ENCODE measurements around the gene IL1A.
"Not testable (repeated sequence)": the region's sequence is repeated elsewhere in the genome, so short reads cannot be mapped to it uniquely, and the experiment has no call there.

Gene IL1A, protein sequence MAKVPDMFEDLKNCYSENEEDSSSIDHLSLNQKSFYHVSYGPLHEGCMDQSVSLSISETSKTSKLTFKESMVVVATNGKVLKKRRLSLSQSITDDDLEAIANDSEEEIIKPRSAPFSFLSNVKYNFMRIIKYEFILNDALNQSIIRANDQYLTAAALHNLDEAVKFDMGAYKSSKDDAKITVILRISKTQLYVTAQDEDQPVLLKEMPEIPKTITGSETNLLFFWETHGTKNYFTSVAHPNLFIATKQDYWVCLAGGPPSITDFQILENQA

DNA sequence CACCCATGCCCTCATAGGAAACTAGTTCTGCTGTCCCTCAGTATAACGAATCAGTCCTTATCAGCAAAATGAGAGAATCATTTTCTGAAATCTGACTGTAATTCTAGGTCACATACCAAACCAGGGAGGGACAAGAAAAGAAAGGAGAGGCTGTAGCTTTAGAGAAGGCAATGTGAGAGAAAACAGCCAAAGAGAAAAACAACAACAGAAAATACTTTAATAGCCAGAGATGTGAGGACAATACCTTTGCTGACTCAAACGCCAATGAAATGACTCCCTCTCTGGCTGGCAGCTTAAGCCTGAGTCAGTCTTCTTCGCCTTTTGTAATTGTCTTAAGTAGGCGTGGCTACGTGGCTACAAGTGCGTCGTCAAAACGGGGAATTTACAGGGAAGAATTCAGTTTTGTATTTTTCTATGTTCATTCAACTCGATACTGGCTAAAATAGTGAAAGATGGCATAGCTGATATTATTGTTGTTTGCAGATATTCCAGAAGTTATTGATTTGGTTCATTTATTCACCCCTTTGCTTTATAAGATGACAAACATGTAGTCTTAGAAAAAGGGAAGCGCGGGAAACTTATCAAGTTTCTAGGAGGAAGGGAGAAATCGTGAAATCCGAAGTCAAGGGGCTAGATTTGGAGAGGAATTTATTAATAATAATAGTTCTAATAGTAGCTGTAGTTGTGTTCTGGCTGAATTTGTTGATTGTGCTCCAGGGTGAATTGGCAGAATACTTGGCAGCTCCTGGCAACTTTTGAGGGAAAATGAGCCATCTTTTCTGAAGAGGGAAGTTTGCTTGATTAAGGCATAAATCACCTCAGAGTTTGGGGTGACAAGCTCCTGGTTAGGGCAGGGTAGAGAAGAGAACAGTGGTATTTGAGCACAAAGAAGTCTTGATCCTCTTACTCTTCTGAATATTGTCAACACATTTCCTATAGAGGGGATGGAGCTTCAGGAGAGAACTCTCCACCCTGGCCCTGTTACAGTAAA, at the start of gene IL1A:
IL1A (minus strand) TSS at position 295 of the 991 bp plus-strand sequence. CDS start 723 bp downstream, outside the sequence.
- ChIA-PET CTCF (interaction anchor here (0.6 to 3.9 kb wide), 4 partner anchors 18 to 158 kb away, joined by 3 to 17 read pairs (median 3); no protein-coding TSS in a partner anchor), POLR2A (no interaction called here)
- peak; percentile 14 for DNase-seq (ENCODE audit: low read depth, low spot score)
- no peak within 1 kb of the TSS for H3K4me3 ChIP-seq (ENCODE audit: low read depth, low read length)
- TF ChIP-seq, protein P1, sequence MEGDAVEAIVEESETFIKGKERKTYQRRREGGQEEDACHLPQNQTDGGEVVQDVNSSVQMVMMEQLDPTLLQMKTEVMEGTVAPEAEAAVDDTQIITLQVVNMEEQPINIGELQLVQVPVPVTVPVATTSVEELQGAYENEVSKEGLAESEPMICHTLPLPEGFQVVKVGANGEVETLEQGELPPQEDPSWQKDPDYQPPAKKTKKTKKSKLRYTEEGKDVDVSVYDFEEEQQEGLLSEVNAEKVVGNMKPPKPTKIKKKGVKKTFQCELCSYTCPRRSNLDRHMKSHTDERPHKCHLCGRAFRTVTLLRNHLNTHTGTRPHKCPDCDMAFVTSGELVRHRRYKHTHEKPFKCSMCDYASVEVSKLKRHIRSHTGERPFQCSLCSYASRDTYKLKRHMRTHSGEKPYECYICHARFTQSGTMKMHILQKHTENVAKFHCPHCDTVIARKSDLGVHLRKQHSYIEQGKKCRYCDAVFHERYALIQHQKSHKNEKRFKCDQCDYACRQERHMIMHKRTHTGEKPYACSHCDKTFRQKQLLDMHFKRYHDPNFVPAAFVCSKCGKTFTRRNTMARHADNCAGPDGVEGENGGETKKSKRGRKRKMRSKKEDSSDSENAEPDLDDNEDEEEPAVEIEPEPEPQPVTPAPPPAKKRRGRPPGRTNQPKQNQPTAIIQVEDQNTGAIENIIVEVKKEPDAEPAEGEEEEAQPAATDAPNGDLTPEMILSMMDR (IDR thresholded peaks at IDR 0.05; ENCODE audit: insufficient read depth, low read length, missing control alignments) = no peak

DNA sequence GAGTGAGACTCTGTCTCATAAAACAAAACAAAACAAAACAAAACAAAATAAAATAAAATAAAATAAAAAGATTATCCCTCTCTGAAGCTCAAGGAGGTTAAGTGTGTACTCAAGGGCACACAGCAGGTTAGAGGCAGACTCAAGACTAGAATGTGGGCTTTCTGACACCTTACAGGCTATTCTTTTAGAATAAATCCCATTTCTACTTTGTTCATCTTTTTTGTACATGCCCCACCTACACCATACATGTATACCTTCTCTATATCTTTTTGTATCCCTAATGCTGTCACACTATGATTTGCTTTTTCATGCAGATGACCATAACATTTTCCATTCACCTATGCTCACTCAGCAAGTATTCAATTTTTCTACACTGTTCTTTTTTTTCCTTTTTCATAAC, 49.7 kb upstream of the IL1A start:
- TF ChIP-seq, protein P1 (IDR thresholded peaks at IDR 0.05; ENCODE audit: insufficient read depth, low read length, missing control alignments) = no peak
- POLR2A ChIA-PET = no interaction called here
- CTCF ChIA-PET = interaction anchor here (1.0 to 1.1 kb wide), 2 partner anchors 51 to 107 kb away, joined by 3 to 4 read pairs; no protein-coding TSS in a partner anchor
- DNase-seq (ENCODE audit: low read depth, low spot score) = no peak
- H3K4me3 ChIP-seq (ENCODE audit: low read depth, low read length) = no peak overlapping the region

GRCh38 chr2:112833639-112833931, 49.3 kb upstream of the IL1A start:
- CTCF ChIA-PET = interaction anchor here (1.0 to 1.1 kb wide), 2 partner anchors 52 to 108 kb away, joined by 3 to 4 read pairs; no protein-coding TSS in a partner anchor
- POLR2A ChIA-PET; DNase-seq (ENCODE audit: low read depth, low spot score); H3K4me3 ChIP-seq (ENCODE audit: low read depth, low read length): not testable (repeated sequence)

DNA sequence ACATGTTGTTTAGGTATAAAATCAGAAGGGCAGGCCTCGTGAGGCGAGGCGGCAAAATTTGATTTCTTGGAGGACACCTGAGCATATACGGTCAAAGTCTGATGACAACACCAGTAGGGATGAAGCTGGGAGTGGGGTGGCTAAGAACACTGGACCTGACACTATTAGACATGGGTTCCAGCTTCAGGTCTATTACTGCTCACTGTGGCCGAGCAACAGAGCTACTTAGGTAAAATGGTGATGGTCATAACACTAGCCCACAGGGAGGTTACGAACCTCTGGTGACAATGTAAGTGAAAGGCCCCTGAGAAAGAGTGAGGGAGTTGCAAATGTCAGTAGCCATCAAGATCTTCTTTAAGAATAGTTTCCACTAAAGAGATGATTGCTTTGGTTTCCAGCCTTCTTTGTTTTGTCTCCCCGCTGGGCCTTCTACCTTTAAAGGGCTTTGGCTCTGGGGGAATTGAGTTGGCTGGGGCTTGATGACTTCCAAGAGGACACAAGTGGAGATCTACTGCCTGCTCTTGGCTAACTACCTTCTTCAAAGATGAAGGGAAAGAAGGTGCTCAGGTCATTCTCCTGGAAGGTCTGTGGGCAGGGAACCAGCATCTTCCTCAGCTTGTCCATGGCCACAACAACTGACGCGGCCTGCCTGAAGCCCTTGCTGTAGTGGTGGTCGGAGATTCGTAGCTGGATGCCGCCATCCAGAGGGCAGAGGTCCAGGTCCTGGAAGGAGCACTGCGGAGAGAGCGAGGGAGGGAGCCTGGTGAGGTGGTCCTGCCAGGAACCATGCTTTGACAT, 48.7 kb upstream of the IL1A start:
- no peak for DNase-seq (ENCODE audit: low read depth, low spot score)
- POLR2A ChIA-PET = no interaction called here
- TF ChIP-seq, protein P1 (IDR thresholded peaks at IDR 0.05; ENCODE audit: insufficient read depth, low read length, missing control alignments) = no peak
- H3K4me3 ChIP-seq (ENCODE audit: low read depth, low read length) = no peak overlapping the region
- CTCF ChIA-PET = interaction anchor here (1.0 to 1.1 kb wide), 2 partner anchors 52 to 108 kb away, joined by 3 to 4 read pairs; no protein-coding TSS in a partner anchor

DNA sequence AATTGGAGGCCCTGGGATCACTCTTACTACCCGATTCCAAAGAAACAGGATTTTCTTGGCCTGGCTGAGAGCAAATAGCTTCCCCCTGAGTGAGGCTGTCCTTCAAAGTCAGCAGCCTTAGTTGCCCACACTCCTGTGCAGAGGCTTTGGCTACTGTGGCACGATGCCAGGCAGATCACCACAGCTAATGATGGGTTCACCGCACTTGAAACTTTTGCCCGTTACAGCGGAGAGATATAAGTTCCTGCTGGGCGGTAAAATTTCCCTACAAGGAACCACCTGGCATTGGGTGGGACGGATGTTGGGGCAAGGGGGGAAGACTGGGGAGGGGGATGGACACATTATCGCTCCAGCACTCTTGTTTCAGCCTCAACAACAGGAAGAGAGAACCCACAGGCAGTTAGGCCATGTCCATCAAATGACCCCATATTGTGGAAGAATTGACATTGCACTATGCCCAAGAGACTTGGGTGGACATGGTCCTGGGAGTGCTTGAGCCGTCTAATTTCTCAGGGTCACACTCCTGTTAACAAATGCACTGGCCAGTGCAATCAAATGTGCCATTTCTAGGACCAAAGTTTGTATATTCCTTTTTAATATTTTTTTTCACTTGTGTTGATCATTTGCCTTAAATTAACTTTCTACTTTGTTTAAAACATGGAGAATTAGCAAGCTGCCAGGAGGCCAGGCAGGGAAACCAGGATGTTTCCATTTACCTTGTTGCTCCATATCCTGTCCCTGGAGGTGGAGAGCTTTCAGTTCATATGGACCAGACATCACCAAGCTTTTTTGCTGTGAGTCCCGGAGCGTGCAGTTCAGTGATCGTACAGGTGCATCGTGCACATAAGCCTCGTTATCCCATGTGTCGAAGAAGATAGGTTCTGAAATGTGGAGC, 47.9 kb upstream of the IL1A start:
- POLR2A ChIA-PET = no interaction called here
- CTCF ChIA-PET = interaction anchor here (0.6 kb wide), 1 partner anchor 83 kb away, joined by 4 read pairs; no protein-coding TSS in a partner anchor
- DNase-seq (ENCODE audit: low read depth, low spot score) = no peak
- TF ChIP-seq, protein P1 (IDR thresholded peaks at IDR 0.05; ENCODE audit: insufficient read depth, low read length, missing control alignments) = no peak
- no peak overlapping the region for H3K4me3 ChIP-seq (ENCODE audit: low read depth, low read length)

GRCh38 chr2:112831513-112831845, 47.2 kb upstream of the IL1A start:
- TF ChIP-seq, protein P1 (IDR thresholded peaks at IDR 0.05; ENCODE audit: insufficient read depth, low read length, missing control alignments) = no peak
- CTCF ChIA-PET = interaction anchor here (0.6 kb wide), 1 partner anchor 82 kb away, joined by 4 read pairs; no protein-coding TSS in a partner anchor

More at GRCh38 chr2:112831513-112831845, 47.2 kb upstream of the IL1A start:
- POLR2A ChIA-PET = no interaction called here
- no peak overlapping the region for H3K4me3 ChIP-seq (ENCODE audit: low read depth, low read length)
- DNase-seq (ENCODE audit: low read depth, low spot score) = no peak
